Vagina (tissue), 2 donors: Measurements from ENCODE around the gene KRTAP5-2.

Source experiments
- CTCF ChIP-seq, 3 experiments: fragments of 450-650 bp in 2 of 3; fragments of 200-600 bp in 1 of 3; sonication (generic) in 1 of 3; IDR thresholded peaks; one replicate each; pipeline ENCODE4 v1.5.1; 2017 to 2019; ENCODE audit warnings: antibody characterized with exemption in 3 of 3, mild to moderate bottlenecking in 2 of 3, moderate library complexity in 2 of 3
- POLR2A ChIP-seq, 2 donors: fragments of 450-650 bp; IDR thresholded peaks; one replicate each; pipeline ENCODE4 v1.6.1; 2017; ENCODE audit warnings: antibody characterized with exemption in 2 of 2, mild to moderate bottlenecking in 2 of 2, moderate library complexity in 2 of 2
- POLR2AphosphoS5 ChIP-seq, 2 donors: sonication (generic); formaldehyde crosslinking; IDR thresholded peaks; one replicate each; pipeline ENCODE4 v1.9.0; 2017; ENCODE audit warnings: antibody characterized with exemption in 2 of 2, mild to moderate bottlenecking in 2 of 2, low read depth in 1 of 2; ENCODE audit not compliant: insufficient read depth in 1 of 2

GRCh38 chr11:1570001-1570453 lies 28.1 kb downstream of the KRTAP5-2 start:
- TF ChIP-seq POLR2AphosphoS5 (IDR thresholded peaks at IDR 0.05; ENCODE audit: insufficient read depth in 1 of 2, low read depth in 1 of 2) (no peak), CTCF (IDR thresholded peaks at IDR 0.05) (no peak), POLR2A (IDR thresholded peaks at IDR 0.05) (no peak)
